Measurements from ENCODE around the gene ASIP.

Gene ASIP

DNA sequence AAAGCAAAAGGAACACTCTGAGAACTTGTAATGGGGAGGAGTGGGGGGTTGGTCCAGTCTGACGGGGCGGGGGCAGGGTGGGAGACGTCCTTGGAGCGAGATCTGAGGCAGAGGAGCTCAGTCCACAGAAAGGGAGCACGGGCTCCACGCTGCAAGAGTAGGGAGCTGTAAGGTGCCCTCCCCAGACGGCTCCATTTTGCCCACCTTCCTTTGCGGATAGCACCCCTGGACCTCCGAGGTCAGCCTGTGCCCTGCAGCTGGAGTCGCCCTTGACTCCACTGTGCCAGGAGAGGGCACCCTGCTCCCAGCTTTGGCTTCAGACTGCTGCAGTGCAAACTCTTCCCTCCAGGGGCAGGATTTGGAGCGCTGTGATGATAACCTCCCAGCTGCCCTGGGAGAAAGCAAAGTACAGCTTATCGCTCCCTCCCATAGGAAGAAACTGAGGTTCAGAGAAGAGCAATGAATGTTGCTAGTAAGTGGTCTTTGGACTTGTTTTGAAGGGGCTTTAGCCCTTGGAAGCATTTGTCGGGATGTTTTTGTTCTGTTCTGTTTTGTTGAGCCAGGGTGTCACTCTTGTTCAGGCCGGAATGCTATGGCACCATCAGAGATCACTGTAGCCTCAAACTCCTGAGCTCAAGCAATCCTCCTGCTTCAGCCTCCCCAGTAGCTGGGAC, 71.5 kb downstream of the ASIP start:
- DNase-seq (ENCODE audit: low read depth) = peak; percentile 43
- peak; percentile 100 for TF ChIP-seq CTCF (conservative IDR thresholded peaks at IDR 0.05; ENCODE audit: low read depth, low read length)
- peak overlapping the region; percentile 27 for H3K4me3 ChIP-seq (ENCODE audit: low read length)

- DNase-seq (ENCODE audit: low read depth) = no peak
- no peak overlapping the region for H3K4me3 ChIP-seq (ENCODE audit: low read length)
- no peak for TF ChIP-seq CTCF (conservative IDR thresholded peaks at IDR 0.05; ENCODE audit: low read depth, low read length)
Measured at GRCh38 chr20:34315236-34315635, 74.0 kb downstream of the ASIP start.

- no peak for TF ChIP-seq CTCF (conservative IDR thresholded peaks at IDR 0.05; ENCODE audit: low read depth, low read length)
- no peak for DNase-seq (ENCODE audit: low read depth)
- no peak overlapping the region for H3K4me3 ChIP-seq (ENCODE audit: low read length)
Measured at GRCh38 chr20:34316196-34316814, 75.1 kb downstream of the ASIP start.

Data from retinal pigment epithelial cell (primary cell).